ENCODE measurements around the gene GAB2. TPM values are rescaled to one million over a fixed set of nuclear protein-coding genes. Genes with fewer than 3 reads are reported as not detected.

GAB2 gene
- total RNA-seq, 1 experiment from 2014 or later: 10.0 TPM

- peak overlapping the region; percentile 93 for H3K27ac ChIP-seq (ENCODE audit: low read length)
- peaks cover 5% of the 10 kb centered on the region; the same call in 1 of the 2 replicates for H3K9me3 ChIP-seq (ENCODE audit: control insufficient read depth, insufficient read depth, low read depth, low read length)
These were observed 2.3 kb downstream of the GAB2 start for GRCh38 chr11:78415338-78415737.

GRCh38 chr11:78414321-78415051 lies 3.1 kb downstream of the GAB2 start:
- TF ChIP-seq POLR2AphosphoS5 (IDR thresholded peaks at IDR 0.05; ENCODE audit: low read depth, low read length): no peak
- peak; percentile 84 for TF ChIP-seq CTCF (IDR thresholded peaks at IDR 0.05)
- no peak for TF ChIP-seq TCF7L2 (IDR thresholded peaks at IDR 0.05; ENCODE audit: low read depth, low read length)
- H3K4me3 ChIP-seq (ENCODE audit: low read depth in 2 of 2, low read length in 2 of 2): no peak overlapping the region
- no TSS peak for BruUV-seq (replicated peaks)
- POLR2A ChIA-PET: no interaction called here
- in situ Hi-C loops (cut with HindIII; ENCODE audit: low pct_unique_long_range_greater_than_20kb, low sequenced_read_pairs) (no loop called here), intact Hi-C loops (cut with micrococcal nuclease; ENCODE audit: unreplicated experiment) (loop anchor here (2.0 to 5.0 kb wide), 2 partner anchors 148 to 186 kb away; no protein-coding TSS in a partner anchor)
- H3K27ac ChIP-seq (ENCODE audit: low read length): no peak overlapping the region
- H3K36me3 ChIP-seq (ENCODE audit: control insufficient read depth, insufficient read depth, low read length): no peaks in the 10 kb centered on the region
- peaks cover 13% of the 10 kb centered on the region; the same call in 1 of the 2 replicates for H3K9me3 ChIP-seq (ENCODE audit: control insufficient read depth, insufficient read depth, low read depth, low read length)
- DNase-seq (ENCODE audit: low read depth, low spot score): no peak
- H3K4me1 ChIP-seq (ENCODE audit: control insufficient read depth, insufficient read depth, low read length): peaks cover 24% of the 10 kb centered on the region
- ATAC-seq: no peak
- CTCF ChIA-PET: interaction anchor here (0.6 kb wide), 1 partner anchor 265 kb away, joined by 5 read pairs; no protein-coding TSS in a partner anchor
- peaks cover 2% of the 10 kb centered on the region; the same call in 1 of the 2 replicates for H3K27me3 ChIP-seq (ENCODE audit: control insufficient read depth, insufficient read depth, low read length)

More at GRCh38 chr11:78415338-78415737, 2.3 kb downstream of the GAB2 start:
- intact Hi-C loops (cut with micrococcal nuclease; ENCODE audit: unreplicated experiment) (loop anchor here (2.0 to 5.0 kb wide), 2 partner anchors 147 to 187 kb away; no protein-coding TSS in a partner anchor), in situ Hi-C loops (cut with HindIII; ENCODE audit: low pct_unique_long_range_greater_than_20kb, low sequenced_read_pairs) (no loop called here)
- ATAC-seq (no peak), DNase-seq (ENCODE audit: low read depth, low spot score) (no peak)
- ChIA-PET CTCF (interaction anchor here (0.6 to 2.2 kb wide), 3 partner anchors 8 to 266 kb away, joined by 3 to 7 read pairs (median 5); no protein-coding TSS in a partner anchor), POLR2A (no interaction called here)
- no TSS peak for BruUV-seq (replicated peaks)
- Histone ChIP-seq H3K4me3 (ENCODE audit: low read depth in 2 of 2, low read length in 2 of 2) (no peak overlapping the region), H3K36me3 (ENCODE audit: control insufficient read depth, insufficient read depth, low read length) (no peaks in the 10 kb centered on the region), H3K4me1 (ENCODE audit: control insufficient read depth, insufficient read depth, low read length) (peaks cover 31% of the 10 kb centered on the region), H3K27me3 (ENCODE audit: control insufficient read depth, insufficient read depth, low read length) (peaks cover 2% of the 10 kb centered on the region; the same call in 1 of the 2 replicates)
- TF ChIP-seq POLR2AphosphoS5 (IDR thresholded peaks at IDR 0.05; ENCODE audit: low read depth, low read length) (no peak), CTCF (IDR thresholded peaks at IDR 0.05) (no peak), REST (IDR thresholded peaks at IDR 0.05; ENCODE audit: insufficient read depth in 1 of 2, low read depth in 2 of 2, low read length in 1 of 2) (no peak)
